ENCODE measurements around the gene GABRD.
"Not testable (repeated sequence)": the region's sequence is repeated elsewhere in the genome, so short reads cannot be mapped to it uniquely, and the experiment has no call there.

GABRD gene

GRCh38 chr1:1973716-1974642, 45.2 kb upstream of the GABRD start:
- Histone ChIP-seq H3K4me3 (ENCODE audit: insufficient read length, low read depth) (no peak overlapping the region), H3K4me1 (ENCODE audit: insufficient read depth, insufficient read length) (peaks cover 6% of the 10 kb centered on the region), H3K36me3 (ENCODE audit: insufficient read depth, insufficient read length, low read length) (no peaks in the 10 kb centered on the region), H3K9me3 (ENCODE audit: insufficient read depth, low read length) (no peaks in the 10 kb centered on the region), H3K9ac (ENCODE audit: insufficient read length, low read depth) (no peak overlapping the region), H3K27me3 (ENCODE audit: insufficient read depth, insufficient read length) (no peaks in the 10 kb centered on the region)
- TF ChIP-seq SUZ12 (IDR thresholded peaks at IDR 0.05; ENCODE audit: extremely low read depth, insufficient read depth, insufficient read length) (no peak), YY1 (IDR thresholded peaks at IDR 0.05; ENCODE audit: insufficient read depth, insufficient read length) (no peak), ZNF274 (IDR thresholded peaks at IDR 0.05; ENCODE audit: low read depth, low read length) (no peak)
- DNase-seq (ENCODE audit: low read depth, low spot score) = no peak

- Histone ChIP-seq H3K36me3 (ENCODE audit: insufficient read depth, insufficient read length, low read length) (no peaks in the 10 kb centered on the region), H3K27me3 (ENCODE audit: insufficient read depth, insufficient read length) (no peaks in the 10 kb centered on the region), H3K4me3 (ENCODE audit: insufficient read length, low read depth) (no peak overlapping the region), H3K9ac (ENCODE audit: insufficient read length, low read depth) (no peak overlapping the region), H3K9me3 (ENCODE audit: insufficient read depth, low read length) (no peaks in the 10 kb centered on the region), H3K4me1 (ENCODE audit: insufficient read depth, insufficient read length) (peaks cover 6% of the 10 kb centered on the region)
- TF ChIP-seq ZNF274 (IDR thresholded peaks at IDR 0.05; ENCODE audit: low read depth, low read length) (no peak), YY1 (IDR thresholded peaks at IDR 0.05; ENCODE audit: insufficient read depth, insufficient read length) (no peak), SUZ12 (IDR thresholded peaks at IDR 0.05; ENCODE audit: extremely low read depth, insufficient read depth, insufficient read length) (no peak)
- DNase-seq (ENCODE audit: low read depth, low spot score) = no peak
These were observed 44.3 kb upstream of the GABRD start for GRCh38 chr1:1974834-1975233.

- Histone ChIP-seq H3K9me3 (ENCODE audit: insufficient read depth, low read length) (no peaks in the 10 kb centered on the region), H3K27me3 (ENCODE audit: insufficient read depth, insufficient read length) (no peaks in the 10 kb centered on the region), H3K4me3 (ENCODE audit: insufficient read length, low read depth) (no peak overlapping the region), H3K4me1 (ENCODE audit: insufficient read depth, insufficient read length) (peaks cover 6% of the 10 kb centered on the region), H3K36me3 (ENCODE audit: insufficient read depth, insufficient read length, low read length) (no peaks in the 10 kb centered on the region), H3K9ac (ENCODE audit: insufficient read length, low read depth) (no peak overlapping the region)
- no peak for DNase-seq (ENCODE audit: low read depth, low spot score)
- TF ChIP-seq YY1 (IDR thresholded peaks at IDR 0.05; ENCODE audit: insufficient read depth, insufficient read length) (no peak), SUZ12 (IDR thresholded peaks at IDR 0.05; ENCODE audit: extremely low read depth, insufficient read depth, insufficient read length) (no peak), ZNF274 (IDR thresholded peaks at IDR 0.05; ENCODE audit: low read depth, low read length) (no peak)
These were observed 43.6 kb upstream of the GABRD start for GRCh38 chr1:1975535-1975934.

GRCh38 chr1:1976031-1976430, 43.1 kb upstream of the GABRD start:
- Histone ChIP-seq H3K36me3 (ENCODE audit: insufficient read depth, insufficient read length, low read length) (no peaks in the 10 kb centered on the region), H3K27me3 (ENCODE audit: insufficient read depth, insufficient read length) (no peaks in the 10 kb centered on the region), H3K4me3 (ENCODE audit: insufficient read length, low read depth) (no peak overlapping the region), H3K9me3 (ENCODE audit: insufficient read depth, low read length) (no peaks in the 10 kb centered on the region), H3K4me1 (ENCODE audit: insufficient read depth, insufficient read length) (peaks cover 6% of the 10 kb centered on the region), H3K9ac (ENCODE audit: insufficient read length, low read depth) (no peak overlapping the region)
- no peak for DNase-seq (ENCODE audit: low read depth, low spot score)
- no peak for TF ChIP-seq ZNF274 (IDR thresholded peaks at IDR 0.05; ENCODE audit: low read depth, low read length)
- no peak for TF ChIP-seq SUZ12 (IDR thresholded peaks at IDR 0.05; ENCODE audit: extremely low read depth, insufficient read depth, insufficient read length)
- TF ChIP-seq YY1 (IDR thresholded peaks at IDR 0.05; ENCODE audit: insufficient read depth, insufficient read length) = no peak

- no peaks in the 10 kb centered on the region for H3K36me3 ChIP-seq (ENCODE audit: insufficient read depth, insufficient read length, low read length)
- no peaks in the 10 kb centered on the region for H3K27me3 ChIP-seq (ENCODE audit: insufficient read depth, insufficient read length)
- no peaks in the 10 kb centered on the region for H3K9me3 ChIP-seq (ENCODE audit: insufficient read depth, low read length)
- peaks cover 3% of the 10 kb centered on the region for H3K4me1 ChIP-seq (ENCODE audit: insufficient read depth, insufficient read length)
- TF ChIP-seq YY1 (IDR thresholded peaks at IDR 0.05; ENCODE audit: insufficient read depth, insufficient read length) (no peak), SUZ12 (IDR thresholded peaks at IDR 0.05; ENCODE audit: extremely low read depth, insufficient read depth, insufficient read length) (no peak), ZNF274 (IDR thresholded peaks at IDR 0.05; ENCODE audit: low read depth, low read length) (no peak)
- no peak overlapping the region for H3K9ac ChIP-seq (ENCODE audit: insufficient read length, low read depth)
- DNase-seq (ENCODE audit: low read depth, low spot score) = no peak
- no peak overlapping the region for H3K4me3 ChIP-seq (ENCODE audit: insufficient read length, low read depth)
These were observed 41.0 kb upstream of the GABRD start for GRCh38 chr1:1978108-1978507.

- not testable (repeated sequence) for H3K27me3 ChIP-seq (ENCODE audit: insufficient read depth, insufficient read length); DNase-seq (ENCODE audit: low read depth, low spot score); H3K9me3 ChIP-seq (ENCODE audit: insufficient read depth, low read length); H3K4me3 ChIP-seq (ENCODE audit: insufficient read length, low read depth); H3K36me3 ChIP-seq (ENCODE audit: insufficient read depth, insufficient read length, low read length); H3K4me1 ChIP-seq (ENCODE audit: insufficient read depth, insufficient read length); H3K9ac ChIP-seq (ENCODE audit: insufficient read length, low read depth)
These were observed 40.3 kb upstream of the GABRD start for GRCh38 chr1:1978690-1979481.

- Histone ChIP-seq H3K36me3 (ENCODE audit: insufficient read depth, insufficient read length, low read length) (no peaks in the 10 kb centered on the region), H3K9me3 (ENCODE audit: insufficient read depth, low read length) (no peaks in the 10 kb centered on the region), H3K4me3 (ENCODE audit: insufficient read length, low read depth) (no peak overlapping the region), H3K27me3 (ENCODE audit: insufficient read depth, insufficient read length) (no peaks in the 10 kb centered on the region), H3K9ac (ENCODE audit: insufficient read length, low read depth) (no peak overlapping the region), H3K4me1 (ENCODE audit: insufficient read depth, insufficient read length) (peaks cover 2% of the 10 kb centered on the region)
- no peak for DNase-seq (ENCODE audit: low read depth, low spot score)
- TF ChIP-seq ZNF274 (IDR thresholded peaks at IDR 0.05; ENCODE audit: low read depth, low read length) (no peak), SUZ12 (IDR thresholded peaks at IDR 0.05; ENCODE audit: extremely low read depth, insufficient read depth, insufficient read length) (no peak), YY1 (IDR thresholded peaks at IDR 0.05; ENCODE audit: insufficient read depth, insufficient read length) (no peak)
These were observed 39.5 kb upstream of the GABRD start for GRCh38 chr1:1979482-1980165.

Data from NT2/D1 (cell line).